ENCODE results near the gene SEMA4G. TPM values are rescaled to one million over a fixed set of nuclear protein-coding genes. Genes with fewer than 3 reads are reported as not detected.

Gene SEMA4G
- total and polyA plus RNA-seq, 2 experiments from 2014 or later = 5.3 to 8.5 TPM

DNA sequence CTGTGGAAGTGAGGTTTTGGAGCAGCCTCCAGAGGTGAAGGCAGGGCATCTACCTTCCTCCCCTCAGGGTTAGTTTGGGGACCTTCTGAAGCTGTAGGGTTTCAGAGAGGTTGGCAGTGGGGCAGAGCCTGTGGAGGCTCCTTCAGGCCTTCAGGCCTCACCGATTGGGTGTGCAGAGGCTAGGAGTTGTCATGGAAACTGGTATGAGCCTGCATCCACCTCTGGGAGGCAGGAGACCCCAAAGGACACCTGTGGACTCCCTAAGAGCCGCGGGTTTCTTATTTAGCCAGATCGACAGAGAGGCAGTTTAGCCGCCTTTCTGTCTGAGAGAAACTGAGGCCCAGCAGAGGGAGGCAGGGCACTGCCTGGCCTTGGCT is 32.3 kb downstream of the SEMA4G start (continued):
- TF ChIP-seq, protein P1, sequence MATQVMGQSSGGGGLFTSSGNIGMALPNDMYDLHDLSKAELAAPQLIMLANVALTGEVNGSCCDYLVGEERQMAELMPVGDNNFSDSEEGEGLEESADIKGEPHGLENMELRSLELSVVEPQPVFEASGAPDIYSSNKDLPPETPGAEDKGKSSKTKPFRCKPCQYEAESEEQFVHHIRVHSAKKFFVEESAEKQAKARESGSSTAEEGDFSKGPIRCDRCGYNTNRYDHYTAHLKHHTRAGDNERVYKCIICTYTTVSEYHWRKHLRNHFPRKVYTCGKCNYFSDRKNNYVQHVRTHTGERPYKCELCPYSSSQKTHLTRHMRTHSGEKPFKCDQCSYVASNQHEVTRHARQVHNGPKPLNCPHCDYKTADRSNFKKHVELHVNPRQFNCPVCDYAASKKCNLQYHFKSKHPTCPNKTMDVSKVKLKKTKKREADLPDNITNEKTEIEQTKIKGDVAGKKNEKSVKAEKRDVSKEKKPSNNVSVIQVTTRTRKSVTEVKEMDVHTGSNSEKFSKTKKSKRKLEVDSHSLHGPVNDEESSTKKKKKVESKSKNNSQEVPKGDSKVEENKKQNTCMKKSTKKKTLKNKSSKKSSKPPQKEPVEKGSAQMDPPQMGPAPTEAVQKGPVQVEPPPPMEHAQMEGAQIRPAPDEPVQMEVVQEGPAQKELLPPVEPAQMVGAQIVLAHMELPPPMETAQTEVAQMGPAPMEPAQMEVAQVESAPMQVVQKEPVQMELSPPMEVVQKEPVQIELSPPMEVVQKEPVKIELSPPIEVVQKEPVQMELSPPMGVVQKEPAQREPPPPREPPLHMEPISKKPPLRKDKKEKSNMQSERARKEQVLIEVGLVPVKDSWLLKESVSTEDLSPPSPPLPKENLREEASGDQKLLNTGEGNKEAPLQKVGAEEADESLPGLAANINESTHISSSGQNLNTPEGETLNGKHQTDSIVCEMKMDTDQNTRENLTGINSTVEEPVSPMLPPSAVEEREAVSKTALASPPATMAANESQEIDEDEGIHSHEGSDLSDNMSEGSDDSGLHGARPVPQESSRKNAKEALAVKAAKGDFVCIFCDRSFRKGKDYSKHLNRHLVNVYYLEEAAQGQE (IDR thresholded peaks at IDR 0.05; ENCODE audit: unreplicated experiment) = no peak
- TF ChIP-seq ZNF331 (CRISPR knock-in tag; IDR thresholded peaks at IDR 0.05; ENCODE audit: low read depth) = no peak
- no peak for TF ChIP-seq ZNF114 (CRISPR knock-in tag; IDR thresholded peaks at IDR 0.05)
- TF ChIP-seq EZH2phosphoT487 (IDR thresholded peaks at IDR 0.05; ENCODE audit: unreplicated experiment) = no peak
- TF ChIP-seq EZH2 (IDR thresholded peaks at IDR 0.05; ENCODE audit: low read depth, unreplicated experiment) = no peak
- no peak for TF ChIP-seq CREB1 (CRISPR knock-in tag; IDR thresholded peaks at IDR 0.05; ENCODE audit: low read depth)
- TF ChIP-seq JUNB (IDR thresholded peaks at IDR 0.05; ENCODE audit: unreplicated experiment) = no peak
- TF ChIP-seq POLR2AphosphoS5 (IDR thresholded peaks at IDR 0.05; ENCODE audit: low read depth) = no peak

- Histone ChIP-seq H3K4me1 (ENCODE audit: insufficient read depth) (peaks cover 21% of the 10 kb centered on the region), H3K4me3 (no peak overlapping the region), H4K20me1 (replicated peaks; ENCODE audit: insufficient read depth) (0 out of 2 replicates have a peak, but pooled peaks cover 7% of the 10 kb centered on the region), H3K36me3 (ENCODE audit: insufficient read depth) (no peaks in the 10 kb centered on the region; the same call in 1 of the 2 replicates), H3K27me3 (ENCODE audit: insufficient read depth) (no peaks in the 10 kb centered on the region), H3F3A (replicated peaks; ENCODE audit: low read depth) (peaks cover 15% of the 10 kb centered on the region; the same call in 1 of the 2 replicates), H3K79me2 (replicated peaks; ENCODE audit: insufficient read depth) (peaks cover 22% of the 10 kb centered on the region), H3K4me2 (no peak overlapping the region), H3K9me2 (ENCODE audit: insufficient read depth) (no peaks in the 10 kb centered on the region), H3K27ac (ENCODE audit: low read depth) (no peak overlapping the region), H2AFZ (no peak overlapping the region)
- Mint-ChIP-seq H3K27me3 (ENCODE audit: insufficient read depth, low read depth, poor library complexity) (peaks cover 15% of the 10 kb centered on the region), H3K9me3 (no peaks in the 10 kb centered on the region; the same call in 2 of the 3 replicates), H3K4me3 (no peak overlapping the region), H3K36me3 (ENCODE audit: low read depth) (peaks cover 38% of the 10 kb centered on the region), H3K27ac (no peak overlapping the region), H3K4me1 (peaks cover 13% of the 10 kb centered on the region)
- no peak for DNase-seq (ENCODE audit: low spot score)
- no peak for TF ChIP-seq NANOG (IDR thresholded peaks at IDR 0.05; ENCODE audit: borderline replicate concordance)
- no peak for TF ChIP-seq EZH2 (IDR thresholded peaks at IDR 0.05; ENCODE audit: low read depth, unreplicated experiment)
- no peak for TF ChIP-seq CTCF (conservative IDR thresholded peaks at IDR 0.05; ENCODE audit: low read depth in 2 of 2)
- TF ChIP-seq POLR2AphosphoS5 (IDR thresholded peaks at IDR 0.05; ENCODE audit: low read depth) = no peak
- TF ChIP-seq JUNB (IDR thresholded peaks at IDR 0.05; ENCODE audit: unreplicated experiment) = no peak
- TF ChIP-seq EZH2phosphoT487 (IDR thresholded peaks at IDR 0.05; ENCODE audit: unreplicated experiment) = no peak
- no peak for TF ChIP-seq ZNF331 (CRISPR knock-in tag; IDR thresholded peaks at IDR 0.05; ENCODE audit: low read depth)
- no peak for TF ChIP-seq ZNF114 (CRISPR knock-in tag; IDR thresholded peaks at IDR 0.05)
- no peak for TF ChIP-seq ZNF462 (CRISPR knock-in tag; IDR thresholded peaks at IDR 0.05)
- no peak for TF ChIP-seq STAT1 (IDR thresholded peaks at IDR 0.05; ENCODE audit: unreplicated experiment)
- ATAC-seq = no peak
Measured at GRCh38 chr10:101002456-101002855, 33.2 kb downstream of the SEMA4G start.
